Thoracic aorta (tissue), 2 donors: ENCODE results near the gene IL36G. TPM values are rescaled to one million over a fixed set of nuclear protein-coding genes. Genes with fewer than 3 reads are reported as not detected.

Source experiments
- ATAC-seq: fragments of 150-250 bp; one replicate; pipeline ENCODE4 v1.8.0; 2017; ENCODE audit warnings: low read depth; ENCODE audit not compliant: insufficient number of reproducible peaks, low FRiP score
- DNase-seq: peaks from one replicate; pipeline ENCODE4 v3.0.0-alpha.2; 2020; ENCODE audit warnings: low spot score
- H3K27ac ChIP-seq, 2 donors: fragments of 200-600 bp; sonication (generic); 1 replicate in 1 of 2; 2 replicates in 1 of 2; pipeline ENCODE4 v1.5.1; 2016; ENCODE audit warnings: mild to moderate bottlenecking in 2 of 2, moderate library complexity in 2 of 2
- H3K27me3 ChIP-seq: fragments of 200-600 bp; sonication (generic); replicated peaks from 2 replicates; pipeline ENCODE4 v1.6.0; 2016; ENCODE audit warnings: mild to moderate bottlenecking; ENCODE audit not compliant: insufficient read depth
- H3K36me3 ChIP-seq: fragments of 200-600 bp; sonication (generic); one replicate; pipeline ENCODE4 v1.5.1; 2016
- H3K4me1 ChIP-seq, 2 donors: fragments of 200-600 bp; sonication (generic); 1 replicate in 1 of 2; 2 replicates in 1 of 2; pipeline versions ENCODE4 v1.5.1 to v1.6.0; 2016; ENCODE audit warnings: low read depth in 2 of 2, mild to moderate bottlenecking in 1 of 2; ENCODE audit not compliant: control insufficient read depth in 1 of 2
- H3K4me3 ChIP-seq: fragments of 200-600 bp; sonication (generic); 2 replicates; pipeline ENCODE4 v1.5.1; 2016; ENCODE audit warnings: mild to moderate bottlenecking
- H3K9me3 ChIP-seq: fragments of 200-600 bp; sonication (generic); 2 replicates; pipeline ENCODE4 v1.5.1; 2016
- total RNA-seq, 2 donors: library from RNA; depleted of rRNA; stranded (reverse); fragments of >200 nt; gene quantifications; one replicate each; pipeline versions ENCODE4 v1.1.0 to v1.2.3, GENCODE V29; 2016
- TF ChIP-seq, protein P1 (sequence below): fragments of 200-600 bp; sonication (generic); IDR thresholded peaks from one replicate; pipeline ENCODE4 v1.5.1; 2019; ENCODE audit warnings: antibody characterized with exemption

Gene IL36G
- total RNA-seq, 2 donors from 2014 or later, result not detected

DNA sequence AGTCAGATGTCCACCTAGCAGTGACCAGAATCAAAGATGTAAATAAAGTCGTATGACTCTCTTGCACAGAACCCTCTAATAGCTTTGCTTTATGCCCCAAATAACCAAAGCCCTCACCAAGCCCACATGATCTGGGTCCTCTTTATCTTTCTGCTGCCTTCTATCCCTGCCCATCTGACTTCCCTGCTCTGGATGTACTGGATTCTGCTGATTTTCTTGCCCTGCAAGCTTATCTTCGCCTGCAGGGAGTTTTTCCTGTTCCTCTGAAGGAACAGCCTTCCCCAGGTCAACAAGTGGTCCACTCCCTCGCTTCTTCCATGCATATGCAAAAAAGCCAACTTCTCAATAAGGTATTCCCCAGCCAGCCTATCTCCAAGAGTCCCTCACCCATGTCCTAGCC, 56.2 kb downstream of the IL36G start:
- ATAC-seq (no peak), DNase-seq (no peak)
- H3K4me1 ChIP-seq, result no peaks in the 10 kb centered on the region
- H3K27ac ChIP-seq, result no peak overlapping the region
- no peaks in the 10 kb centered on the region for H3K36me3 ChIP-seq
- H3K27me3 ChIP-seq, result no peaks in the 10 kb centered on the region
- H3K9me3 ChIP-seq, result no peaks in the 10 kb centered on the region
- H3K4me3 ChIP-seq, result no peak overlapping the region
- TF ChIP-seq, protein P1, sequence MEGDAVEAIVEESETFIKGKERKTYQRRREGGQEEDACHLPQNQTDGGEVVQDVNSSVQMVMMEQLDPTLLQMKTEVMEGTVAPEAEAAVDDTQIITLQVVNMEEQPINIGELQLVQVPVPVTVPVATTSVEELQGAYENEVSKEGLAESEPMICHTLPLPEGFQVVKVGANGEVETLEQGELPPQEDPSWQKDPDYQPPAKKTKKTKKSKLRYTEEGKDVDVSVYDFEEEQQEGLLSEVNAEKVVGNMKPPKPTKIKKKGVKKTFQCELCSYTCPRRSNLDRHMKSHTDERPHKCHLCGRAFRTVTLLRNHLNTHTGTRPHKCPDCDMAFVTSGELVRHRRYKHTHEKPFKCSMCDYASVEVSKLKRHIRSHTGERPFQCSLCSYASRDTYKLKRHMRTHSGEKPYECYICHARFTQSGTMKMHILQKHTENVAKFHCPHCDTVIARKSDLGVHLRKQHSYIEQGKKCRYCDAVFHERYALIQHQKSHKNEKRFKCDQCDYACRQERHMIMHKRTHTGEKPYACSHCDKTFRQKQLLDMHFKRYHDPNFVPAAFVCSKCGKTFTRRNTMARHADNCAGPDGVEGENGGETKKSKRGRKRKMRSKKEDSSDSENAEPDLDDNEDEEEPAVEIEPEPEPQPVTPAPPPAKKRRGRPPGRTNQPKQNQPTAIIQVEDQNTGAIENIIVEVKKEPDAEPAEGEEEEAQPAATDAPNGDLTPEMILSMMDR, result no peak

Other genes starting within 250 kb of the IL36G start
- 1 to 10 TPM in 1 of 2 donors, not detected in 1; 1.3 TPM for gene CKAP2L, start 213.4 kb upstream of the IL36G start, total RNA-seq
- gene IL1A, start 193.5 kb upstream of the IL36G start, total RNA-seq, result under 1 TPM in 1 of 2 donors, not detected in 1; 0.56 TPM
- 1 to 10 TPM; 4.0 to 6.2 TPM for gene IL1B, start 141.2 kb upstream of the IL36G start, total RNA-seq
- gene IL37, start 66.8 kb upstream of the IL36G start, total RNA-seq, result not detected
- gene IL36A, start 27.5 kb downstream of the IL36G start, total RNA-seq, result not detected
- not detected for gene IL36B, start 74.9 kb downstream of the IL36G start, total RNA-seq
- not detected for gene IL36RN, start 81.2 kb downstream of the IL36G start, total RNA-seq
- not detected for gene IL1F10, start 90.0 kb downstream of the IL36G start, total RNA-seq
- 1 to 10 TPM; 1.6 to 8.6 TPM for gene IL1RN, start 149.6 kb downstream of the IL36G start, total RNA-seq
- gene PSD4, start 196.0 kb downstream of the IL36G start, total RNA-seq, result 10 to 100 TPM; 13.1 to 16.9 TPM